Panc1 (cell line): Measurements from ENCODE around the gene PUDP.

Source experiments
- CTCF ChIP-seq: fragments of 450-650 bp; IDR thresholded peaks from 2 replicates; pipeline ENCODE4 v1.5.1; 2017; ENCODE audit warnings: mild to moderate bottlenecking
- POLR2AphosphoS5 ChIP-seq: IDR thresholded peaks from 2 replicates; pipeline ENCODE4 v1.6.1; 2012; ENCODE audit warnings: mild to moderate bottlenecking, low read depth, low read length, moderate library complexity
- SIN3A ChIP-seq: IDR thresholded peaks from 2 replicates; pipeline ENCODE4 v1.6.1; 2012; ENCODE audit warnings: low read depth, mild to moderate bottlenecking, low read length, moderate library complexity, borderline replicate concordance; ENCODE audit not compliant: insufficient read depth

DNA sequence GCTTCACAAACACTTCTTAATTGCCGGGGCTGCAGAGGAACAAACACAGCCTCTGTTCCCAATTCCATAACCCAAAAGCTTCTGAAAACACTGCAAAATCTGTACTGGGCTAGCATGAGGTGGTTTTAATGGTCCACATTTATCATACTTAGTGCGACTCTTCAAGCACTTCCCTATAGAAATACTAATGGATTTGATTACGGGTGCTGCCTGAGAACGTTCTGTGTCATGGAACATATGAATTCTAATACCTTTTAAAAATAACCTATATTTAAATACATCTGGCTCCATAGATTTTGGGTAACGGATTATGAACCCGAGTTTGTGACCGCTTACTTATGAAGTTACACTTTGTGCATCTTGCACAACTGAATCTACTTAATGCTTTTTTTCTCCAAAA lies 35.9 kb downstream of the PUDP start:
- TF ChIP-seq POLR2AphosphoS5 (no peak), CTCF (no peak), SIN3A (no peak)
